Measurements from ENCODE around the gene RPS21. TPM values are rescaled to one million over a fixed set of nuclear protein-coding genes. Genes with fewer than 3 reads are reported as not detected.

Gene RPS21
- total and polyA plus RNA-seq, 2 of the 13 experiments (the other 11 are each of a cell fraction or from before 2014, with no cell fraction given) = 2,647 to 11,063 TPM

GRCh38 chr20:62370115-62370806 lies 16.6 kb upstream of the RPS21 start (continued):
- TF ChIP-seq MTA1 (CRISPR knock-in tag; IDR thresholded peaks at IDR 0.05; ENCODE audit: borderline replicate concordance) = peak; percentile 65
- TF ChIP-seq ZUFSP (CRISPR knock-in tag; IDR thresholded peaks at IDR 0.05; ENCODE audit: borderline replicate concordance) = no peak
- no peak for TF ChIP-seq FIP1L1 (IDR thresholded peaks at IDR 0.05; ENCODE audit: borderline replicate concordance, insufficient read depth, low read depth, low read length)
- no peak for TF ChIP-seq POLR2AphosphoS2 (IDR thresholded peaks at IDR 0.05; ENCODE audit: low read depth, low read length)
- TF ChIP-seq NR2F6 (IDR thresholded peaks at IDR 0.05) = peak; percentile 78
- TF ChIP-seq NR2F6 (CRISPR knock-in tag; IDR thresholded peaks at IDR 0.05) = peak; percentile 75
- no peak for TF ChIP-seq EZH2 (conservative IDR thresholded peaks at IDR 0.05; ENCODE audit: low read depth, low read length)
- peak; percentile 75 for TF ChIP-seq ZFY (CRISPR knock-in tag; IDR thresholded peaks at IDR 0.05)
- TF ChIP-seq ZBTB37 (CRISPR knock-in tag; IDR thresholded peaks at IDR 0.05) = no peak
- TF ChIP-seq ATF3 (CRISPR knock-in tag; IDR thresholded peaks at IDR 0.05) = no peak
- no peak for TF ChIP-seq ZNF543 (CRISPR knock-in tag; IDR thresholded peaks at IDR 0.05)
- no peak for TF ChIP-seq ZBTB40 (IDR thresholded peaks at IDR 0.05)
- no peak for TF ChIP-seq ZBTB40 (CRISPR knock-in tag; IDR thresholded peaks at IDR 0.05)
- no peak for TF ChIP-seq TAF1 (CRISPR knock-in tag; IDR thresholded peaks at IDR 0.05)
- no peak for TF ChIP-seq PHF5A (CRISPR knock-in tag; IDR thresholded peaks at IDR 0.05; ENCODE audit: low read depth, unreplicated experiment)
- no peak for TF ChIP-seq ZNF670 (CRISPR knock-in tag; IDR thresholded peaks at IDR 0.05; ENCODE audit: borderline replicate concordance)
- 0 out of 2 replicates have a peak, but pooled peaks have one; percentile 50 for TF ChIP-seq FOXM1 (CRISPR knock-in tag; IDR thresholded peaks at IDR 0.05)

Data from HepG2 (cell line).